Activated CD4-positive, alpha-beta T cell treated with anti-CD3 and anti-CD28 coated beads, Interleukin-2, amount 10 ng/mL, durations not matched to agents 7 days and 5 days (primary cell): Measurements from ENCODE around the gene POLR3F. TPM values are rescaled to one million over a fixed set of nuclear protein-coding genes. Genes with fewer than 3 reads are reported as not detected.
"Not testable (repeated sequence)": the region's sequence is repeated elsewhere in the genome, so short reads cannot be mapped to it uniquely, and the experiment has no call there.

Experiments used
- CTCF ChIA-PET: fragments of 350-600 bp; sonication (Branson Sonifier 250); formaldehyde crosslinking; loops from one replicate; lab custom pipeline; 2021; ENCODE audit warnings: antibody characterized with exemption; lab: Charles Lee
- POLR2A ChIA-PET: fragments of 350-600 bp; sonication (Branson Sonifier 250); formaldehyde crosslinking; loops from one replicate; lab custom pipeline; 2021; ENCODE audit warnings: antibody characterized with exemption; lab: Charles Lee
- DNase-seq: peaks from one replicate; pipeline ENCODE4 v3.0.0-alpha.2; 2020
- H3K27ac Mint-ChIP-seq: one replicate; pipeline ENCODE4 v1.8.0; 2021; ENCODE audit warnings: mild to moderate bottlenecking, moderate library complexity, mixed read lengths
- H3K27me3 Mint-ChIP-seq: one replicate; pipeline ENCODE4 v1.8.0; 2021; ENCODE audit warnings: mixed read lengths
- H3K36me3 Mint-ChIP-seq: one replicate; pipeline ENCODE4 v1.8.0; 2021; ENCODE audit warnings: low read depth, mixed read lengths
- H3K4me1 Mint-ChIP-seq: one replicate; pipeline ENCODE4 v1.8.0; 2021; ENCODE audit warnings: mixed read lengths
- H3K4me3 Mint-ChIP-seq: one replicate; pipeline ENCODE4 v1.8.0; 2021; ENCODE audit warnings: mild to moderate bottlenecking, moderate library complexity, mixed read lengths
- H3K9me3 Mint-ChIP-seq: one replicate; pipeline ENCODE4 v1.8.0; 2021; ENCODE audit warnings: mixed read lengths
- total RNA-seq, 2 experiments: library from RNA; stranded (reverse); gene quantifications; one replicate each; pipeline ENCODE4 v1.2.3, GENCODE V29; 2021

POLR3F gene
- total RNA-seq, 2 experiments from 2014 or later = 8.1 to 9.3 TPM

DNA sequence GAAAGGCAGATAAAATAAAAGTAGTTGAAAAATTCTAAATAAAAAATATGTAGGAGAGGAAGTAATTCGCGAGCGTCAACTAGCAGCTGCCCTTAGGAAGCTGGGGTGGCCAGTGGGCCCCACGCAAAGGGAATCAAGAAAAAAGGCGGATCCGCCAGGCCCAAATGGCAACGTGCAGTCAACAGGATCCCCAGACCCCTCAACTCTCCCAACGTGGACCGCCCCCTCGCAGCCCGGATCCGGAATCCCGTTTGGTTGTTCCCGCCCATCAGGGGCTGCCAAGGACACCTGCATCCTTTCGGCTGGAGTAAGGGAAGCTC is 656 bp upstream of the POLR3F start:
- POLR2A ChIA-PET = interaction anchor here (1.1 kb wide), 1 partner anchor 41 kb away, joined by 3 read pairs; no protein-coding TSS in a partner anchor
- Mint-ChIP-seq H3K4me1 (peaks cover 26% of the 10 kb centered on the region), H3K9me3 (no peaks in the 10 kb centered on the region), H3K27me3 (no peaks in the 10 kb centered on the region), H3K4me3 (peak overlapping the region; percentile 88), H3K27ac (peak overlapping the region; percentile 92), H3K36me3 (peaks cover 6% of the 10 kb centered on the region)
- CTCF ChIA-PET = interaction anchor here (0.7 to 1.3 kb wide), 2 partner anchors 31 to 178 kb away, joined by 3 to 6 read pairs; partner anchors contain the start of genes RBBP9 and ZNF133
- no peak for DNase-seq

DNA sequence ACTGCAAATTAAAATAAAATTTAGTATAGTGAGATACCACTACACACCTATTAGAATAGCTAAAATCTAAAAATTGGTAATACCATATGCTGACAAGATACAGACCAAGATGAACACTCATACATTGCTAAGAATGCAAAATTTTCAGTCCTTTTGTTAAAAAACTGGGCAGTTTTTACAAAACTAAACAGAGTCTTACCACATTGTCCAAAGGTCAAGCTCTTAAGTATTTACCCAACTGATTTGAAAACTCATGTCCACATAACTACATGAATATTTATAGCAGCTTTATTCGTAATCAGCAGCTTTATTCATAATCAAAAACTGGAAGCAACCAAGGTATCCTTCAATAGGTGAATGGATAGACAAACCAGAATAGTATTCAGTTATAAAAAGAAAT is 10.0 kb downstream of the POLR3F start:
- Mint-ChIP-seq H3K27ac (no peak overlapping the region), H3K4me1 (no peaks in the 10 kb centered on the region), H3K9me3 (no peaks in the 10 kb centered on the region), H3K4me3 (no peak overlapping the region), H3K27me3 (no peaks in the 10 kb centered on the region), H3K36me3 (peaks cover 27% of the 10 kb centered on the region)
- CTCF ChIA-PET = interaction anchor here (1.2 kb wide), 1 partner anchor 12 kb away, joined by 3 read pairs; no protein-coding TSS in a partner anchor
- no peak for DNase-seq
- POLR2A ChIA-PET = no interaction called here

DNA sequence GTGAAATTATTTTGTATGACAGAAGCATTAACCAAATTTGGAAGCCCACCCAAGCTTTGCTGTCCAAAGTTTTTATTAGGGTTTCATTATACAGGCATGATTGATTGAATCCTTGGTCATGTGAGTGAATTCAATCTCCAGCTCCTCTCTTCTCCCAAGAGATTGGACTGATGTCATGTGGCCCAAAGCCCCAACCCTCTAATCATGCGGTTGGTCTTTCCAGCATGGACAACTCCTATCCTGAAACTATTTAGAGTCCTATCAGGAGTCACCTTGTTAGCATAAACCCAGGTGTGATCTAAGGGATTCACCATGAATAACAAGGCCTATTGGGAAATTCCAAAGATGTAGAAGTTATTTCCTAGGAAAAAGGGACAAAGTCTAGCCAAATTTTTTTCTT is 10.6 kb downstream of the POLR3F start:
- no peak for DNase-seq
- ChIA-PET POLR2A (no interaction called here), CTCF (interaction anchor here (1.2 to 1.8 kb wide), 2 partner anchors 8 to 11 kb away, joined by 3 to 5 read pairs; no protein-coding TSS in a partner anchor)
- Mint-ChIP-seq H3K27me3 (no peaks in the 10 kb centered on the region), H3K36me3 (peaks cover 31% of the 10 kb centered on the region), H3K9me3 (no peaks in the 10 kb centered on the region), H3K4me1 (no peaks in the 10 kb centered on the region), H3K27ac (no peak overlapping the region), H3K4me3 (no peak overlapping the region)

DNA sequence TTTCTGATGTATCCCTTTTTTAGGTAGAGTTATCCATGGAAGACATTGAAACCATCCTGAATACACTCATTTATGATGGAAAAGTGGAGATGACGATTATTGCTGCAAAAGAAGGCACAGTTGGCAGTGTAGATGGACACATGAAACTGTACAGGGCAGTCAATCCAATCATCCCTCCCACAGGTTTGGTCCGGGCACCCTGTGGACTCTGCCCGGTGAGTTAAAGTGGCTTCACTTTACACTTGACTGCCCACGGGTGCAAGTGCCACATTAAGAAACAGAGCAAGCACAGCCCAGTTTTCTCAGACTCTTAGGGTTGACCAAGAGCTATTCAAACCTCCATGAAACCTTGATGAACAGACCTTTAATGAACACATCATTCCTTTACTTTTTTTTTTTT is 14.4 kb downstream of the POLR3F start:
- Mint-ChIP-seq H3K4me3 (no peak overlapping the region), H3K4me1 (no peaks in the 10 kb centered on the region), H3K27ac (no peak overlapping the region), H3K9me3 (no peaks in the 10 kb centered on the region), H3K36me3 (peaks cover 32% of the 10 kb centered on the region), H3K27me3 (no peaks in the 10 kb centered on the region)
- ChIA-PET POLR2A (no interaction called here), CTCF (interaction anchor here (0.8 kb wide), 1 partner anchor 16 kb away, joined by 3 read pairs; the partner anchor contains the start of gene RBBP9)
- no peak for DNase-seq

DNA sequence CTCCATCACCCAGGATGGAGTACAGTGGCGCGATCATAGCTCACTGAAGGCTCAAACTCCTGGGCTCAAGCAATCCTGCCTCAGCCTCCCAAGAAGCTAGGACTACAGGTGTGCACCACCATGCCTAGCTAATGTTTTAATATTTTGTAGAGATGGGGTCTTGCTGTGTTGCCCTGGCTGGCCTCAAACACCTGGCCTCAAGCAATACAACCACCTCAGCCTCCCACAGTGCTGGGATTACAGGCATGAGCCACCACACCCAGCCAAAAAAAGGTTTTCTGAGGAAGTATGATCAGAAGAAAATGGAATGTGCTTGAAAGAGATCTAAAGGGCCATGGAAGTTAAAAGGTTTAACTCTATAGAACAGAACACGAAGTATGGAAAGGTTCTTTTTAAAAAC is 21.1 kb downstream of the POLR3F start:
- Mint-ChIP-seq H3K27me3 (no peaks in the 10 kb centered on the region), H3K36me3 (peaks cover 28% of the 10 kb centered on the region), H3K4me3 (no peak overlapping the region), H3K27ac (no peak overlapping the region), H3K9me3 (no peaks in the 10 kb centered on the region), H3K4me1 (peaks cover 2% of the 10 kb centered on the region)
- ChIA-PET POLR2A (no interaction called here), CTCF (interaction anchor here (1.0 to 1.5 kb wide), 4 partner anchors 12 to 26 kb away, joined by 3 to 5 read pairs (median 4); partner anchors contain the start of gene SEC23B)
- no peak for DNase-seq

DNA sequence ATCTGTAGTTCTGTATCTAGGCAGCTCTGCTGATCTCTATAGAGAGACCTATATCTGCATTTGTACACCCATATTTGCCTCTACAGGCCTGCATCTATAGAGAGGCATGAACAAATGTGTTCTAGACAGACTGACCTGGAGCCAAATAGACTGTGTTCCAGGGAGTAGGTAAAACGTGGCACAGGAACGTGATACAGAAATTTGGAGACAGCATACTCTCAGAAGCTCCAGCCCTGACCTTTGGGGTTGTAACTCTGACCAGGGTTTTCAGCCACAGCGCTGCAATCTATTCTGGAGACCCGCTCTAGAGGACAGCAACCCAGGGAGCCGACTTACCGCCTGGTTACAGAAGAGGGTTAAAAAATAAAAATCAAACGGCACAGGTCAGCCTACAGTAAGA is 28.9 kb downstream of the POLR3F start:
- ChIA-PET CTCF (interaction anchor here (0.8 to 3.9 kb wide), 6 partner anchors 10 to 31 kb away, joined by 3 to 29 read pairs (median 4); partner anchors contain the start of gene SEC23B), POLR2A (interaction anchor here (0.7 kb wide), 1 partner anchor 11 kb away, joined by 3 read pairs; no protein-coding TSS in a partner anchor)
- no peaks in the 10 kb centered on the region for H3K9me3 Mint-ChIP-seq
- H3K27me3 Mint-ChIP-seq = no peaks in the 10 kb centered on the region
- peaks cover 10% of the 10 kb centered on the region for H3K36me3 Mint-ChIP-seq
- no peak overlapping the region for H3K27ac Mint-ChIP-seq
- peaks cover 24% of the 10 kb centered on the region for H3K4me1 Mint-ChIP-seq
- H3K4me3 Mint-ChIP-seq = peak overlapping the region; percentile 88
- no peak for DNase-seq

DNA sequence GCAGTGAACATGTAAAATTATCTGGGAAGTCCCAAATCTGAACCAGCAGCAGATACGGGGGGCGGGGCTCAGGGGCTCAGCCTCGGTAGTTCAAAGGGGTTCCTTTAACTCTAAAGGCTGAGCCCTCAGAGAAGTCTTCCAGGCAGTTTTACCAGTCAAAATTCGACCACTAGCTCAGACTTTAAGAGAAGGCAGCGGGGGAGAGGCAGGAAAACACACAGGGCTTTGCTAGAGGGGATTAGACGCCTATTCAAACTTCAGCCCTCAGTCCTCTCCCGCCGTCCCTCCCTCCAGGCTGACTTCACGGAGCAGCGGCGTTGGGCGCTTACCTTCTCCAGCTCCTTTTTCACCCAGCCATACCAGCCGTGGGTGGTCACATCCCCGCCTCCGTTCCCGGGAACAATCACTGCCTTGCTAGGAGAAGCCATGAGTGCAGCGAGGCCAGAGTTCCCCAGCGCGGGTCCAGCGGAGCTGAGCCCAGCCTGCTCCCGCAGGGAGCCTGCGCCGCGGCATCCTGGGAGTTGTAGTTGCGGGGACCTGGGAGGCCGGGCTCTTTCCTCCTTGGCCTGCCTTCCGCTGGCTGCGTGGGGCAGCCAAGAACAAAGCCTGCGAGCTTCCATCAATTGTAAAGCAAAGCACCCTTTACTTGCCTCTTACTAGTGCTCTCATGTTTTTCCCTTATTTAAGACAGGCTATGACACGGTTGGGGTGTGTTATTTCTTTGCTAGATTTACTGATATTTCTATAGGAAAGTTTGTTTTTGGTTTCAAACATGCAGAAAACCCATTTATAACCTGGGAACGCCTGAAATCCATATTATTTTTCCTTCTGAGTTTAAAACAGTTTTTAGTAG is 29.8 kb downstream of the POLR3F start, which contains the start of gene RBBP9:
RBBP9 (minus strand) TSS at position 486 of the 853 bp plus-strand sequence; CDS start at position 428, 58 bp downstream.
- POLR2A ChIA-PET = interaction anchor here (1.6 kb wide), 1 partner anchor 10 kb away, joined by 5 read pairs; the partner anchor contains the start of gene SEC23B
- CTCF ChIA-PET = interaction anchor here (0.8 to 3.9 kb wide), 10 partner anchors 10 to 32 kb away, joined by 3 to 29 read pairs (median 4); partner anchors contain the start of genes DZANK1, POLR3F and SEC23B

DNA sequence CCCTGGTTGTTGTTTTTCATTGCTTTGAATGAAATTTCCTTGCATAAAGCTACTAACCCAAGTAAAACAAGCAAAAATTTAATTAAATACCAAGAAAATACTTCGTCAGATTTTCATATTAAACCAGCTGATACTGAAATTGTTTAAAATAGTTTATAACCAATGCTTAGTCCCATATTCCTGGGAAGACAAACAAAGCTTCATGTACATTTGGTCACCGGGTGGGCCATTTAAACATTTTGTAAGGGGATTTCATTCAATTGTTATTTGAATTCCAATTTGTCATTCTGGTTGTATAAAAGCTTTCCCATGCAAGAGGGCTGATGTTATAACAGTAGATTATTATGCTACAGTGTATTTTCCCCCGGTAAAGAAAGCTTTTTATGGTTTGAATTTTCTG is 30.4 kb downstream of the POLR3F start:
- peaks cover 26% of the 10 kb centered on the region for H3K4me1 Mint-ChIP-seq

More for the DNA sequence above, 29.8 kb downstream of the POLR3F start, which contains the start of gene RBBP9:
- Mint-ChIP-seq H3K36me3 (peaks cover 8% of the 10 kb centered on the region), H3K27ac (peak within 1 kb of the TSS; percentile 85), H3K4me1 (peaks cover 26% of the 10 kb centered on the region), H3K27me3 (no peaks in the 10 kb centered on the region), H3K9me3 (no peaks in the 10 kb centered on the region), H3K4me3 (peak within 1 kb of the TSS; percentile 88)
- DNase-seq = peak; percentile 71

DNA sequence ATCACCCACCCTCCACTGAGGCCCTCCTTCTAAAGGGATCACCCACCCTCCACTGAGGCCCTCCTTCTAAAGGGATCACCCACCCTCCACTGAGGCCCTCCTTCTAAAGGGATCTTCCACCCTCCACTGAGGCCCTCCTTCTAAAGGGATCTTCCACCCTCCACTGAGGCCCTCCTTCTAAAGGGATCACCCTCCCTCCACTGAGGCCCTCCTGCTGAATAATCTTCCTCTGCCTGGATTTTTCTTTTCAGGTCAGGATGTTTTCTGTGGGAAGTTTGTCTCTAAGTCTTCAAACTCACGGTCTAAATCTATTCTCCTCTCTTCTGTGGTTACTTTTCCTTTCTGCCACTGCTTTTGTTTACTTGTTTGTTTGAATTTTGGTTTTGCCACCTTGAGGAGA is 34.5 kb downstream of the POLR3F start:
- H3K4me3 Mint-ChIP-seq, H3K9me3 Mint-ChIP-seq, POLR2A ChIA-PET, H3K36me3 Mint-ChIP-seq, H3K27me3 Mint-ChIP-seq, DNase-seq, CTCF ChIA-PET, H3K27ac Mint-ChIP-seq: not testable (repeated sequence)
- H3K4me1 Mint-ChIP-seq = peaks cover 18% of the 10 kb centered on the region

More for the DNA sequence above, 30.4 kb downstream of the POLR3F start:
- H3K27ac Mint-ChIP-seq = no peak overlapping the region
- H3K9me3 Mint-ChIP-seq = no peaks in the 10 kb centered on the region
- CTCF ChIA-PET = interaction anchor here (1.0 to 3.9 kb wide), 7 partner anchors 9 to 31 kb away, joined by 3 to 29 read pairs (median 4); partner anchors contain the start of genes DZANK1, POLR3F and SEC23B
- DNase-seq = no peak
- no peaks in the 10 kb centered on the region for H3K27me3 Mint-ChIP-seq
- POLR2A ChIA-PET = interaction anchor here (1.6 kb wide), 1 partner anchor 10 kb away, joined by 5 read pairs; the partner anchor contains the start of gene SEC23B
- H3K4me3 Mint-ChIP-seq = peak overlapping the region; percentile 88
- peaks cover 8% of the 10 kb centered on the region for H3K36me3 Mint-ChIP-seq

DNA sequence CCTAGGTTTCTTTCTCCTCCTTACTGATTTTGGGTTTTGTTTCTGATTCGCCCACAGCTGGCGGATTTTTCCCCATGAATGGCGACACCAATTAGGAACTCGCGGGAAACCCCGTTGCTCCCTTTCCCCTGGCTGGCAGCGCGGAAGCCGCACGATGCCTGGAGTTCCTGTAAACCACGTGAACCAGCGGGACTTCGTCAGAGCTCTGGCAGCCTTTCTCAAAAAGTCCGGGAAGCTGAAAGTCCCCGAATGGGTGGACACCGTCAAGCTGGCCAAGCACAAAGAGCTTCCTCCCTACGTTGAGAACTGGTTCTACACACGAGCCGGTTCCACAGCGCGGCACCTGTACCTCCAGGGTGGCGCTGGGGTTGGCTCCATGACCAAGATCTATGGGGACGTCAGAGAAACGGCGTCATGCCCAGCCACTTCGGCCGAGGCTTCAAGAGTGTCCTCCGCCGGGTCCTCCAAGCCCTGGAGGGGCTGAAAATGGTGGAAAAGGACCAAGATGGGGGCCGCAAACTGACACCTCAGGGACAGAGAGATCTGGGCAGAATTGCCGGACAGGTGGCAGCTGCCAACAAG is 37.4 kb downstream of the POLR3F start:
- Mint-ChIP-seq H3K27me3 (no peaks in the 10 kb centered on the region), H3K4me1 (peaks cover 33% of the 10 kb centered on the region), H3K9me3 (no peaks in the 10 kb centered on the region), H3K4me3 (no peak overlapping the region), H3K36me3 (peaks cover 9% of the 10 kb centered on the region), H3K27ac (no peak overlapping the region)
- CTCF ChIA-PET = interaction anchor here (1.0 to 4.2 kb wide), 3 partner anchors 7 to 22 kb away, joined by 3 to 29 read pairs (median 3); partner anchors contain the start of gene RBBP9
- POLR2A ChIA-PET = no interaction called here
- no peak for DNase-seq

DNA sequence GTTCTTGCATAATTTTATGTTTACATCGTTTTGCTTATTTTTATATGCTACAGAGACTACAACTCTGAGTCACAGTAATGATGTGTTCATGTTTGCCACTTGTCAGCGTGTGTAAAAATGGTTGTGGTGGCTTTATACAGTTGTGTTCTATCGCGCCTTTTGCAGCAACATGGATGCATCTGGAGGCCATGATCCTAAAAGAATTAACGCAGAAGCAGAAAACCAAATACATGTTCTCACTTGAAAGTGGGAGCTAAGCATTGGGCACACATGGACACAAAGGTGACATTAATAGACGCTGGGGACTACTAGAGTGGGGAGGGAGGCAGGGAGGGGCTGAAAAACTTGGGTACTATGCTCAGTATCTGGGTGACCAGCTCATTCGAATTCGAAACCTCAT is 39.6 kb downstream of the POLR3F start:
- Mint-ChIP-seq H3K4me1 (peaks cover 51% of the 10 kb centered on the region), H3K36me3 (peaks cover 29% of the 10 kb centered on the region), H3K9me3 (no peaks in the 10 kb centered on the region), H3K27ac (peak overlapping the region; percentile 100), H3K4me3 (peak overlapping the region; percentile 100), H3K27me3 (no peaks in the 10 kb centered on the region)
- POLR2A ChIA-PET = interaction anchor here (0.8 to 1.0 kb wide), 3 partner anchors 9 to 40 kb away, joined by 3 to 5 read pairs (median 3); partner anchors contain the start of genes DZANK1, POLR3F and RBBP9
- CTCF ChIA-PET = interaction anchor here (1.1 to 4.2 kb wide), 4 partner anchors 10 to 57 kb away, joined by 3 to 29 read pairs (median 4); partner anchors contain the start of gene RBBP9
- peak; percentile 28 for DNase-seq
